ENCODE data around the gene PARP12.

PARP12 gene

DNA sequence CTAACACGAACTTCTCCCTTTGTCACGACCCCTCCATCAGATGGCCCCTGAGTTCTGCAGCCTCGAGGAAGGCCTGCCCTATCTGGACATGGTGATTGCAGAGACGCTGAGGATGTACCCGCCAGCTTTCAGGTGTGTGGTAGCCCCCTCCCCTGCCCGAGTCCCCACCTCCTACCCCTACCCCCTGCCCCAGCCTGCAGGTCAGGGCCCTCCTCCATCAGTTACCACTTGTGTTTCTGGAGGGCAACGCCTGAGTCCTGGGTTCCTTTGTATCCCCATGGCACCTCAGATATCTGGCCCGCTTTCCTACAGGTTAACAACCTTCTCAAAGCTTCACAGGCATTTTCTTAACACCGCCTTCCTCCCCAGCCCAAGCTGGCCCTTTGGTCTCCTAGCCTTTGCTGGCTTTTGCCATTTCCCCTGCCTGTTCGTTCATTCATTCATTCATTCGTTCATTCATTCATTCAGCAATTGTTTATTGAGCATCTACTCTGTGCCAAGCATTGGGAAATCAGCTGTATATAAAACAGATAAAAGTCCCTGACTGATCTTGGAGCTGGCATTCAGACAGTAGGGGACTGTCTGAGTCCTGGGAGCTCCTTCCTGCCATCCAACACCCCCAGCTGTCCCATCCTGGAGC lies 55.6 kb downstream of the PARP12 start:
- Histone ChIP-seq H3K79me2 (ENCODE audit: insufficient read depth, low read length) (no peaks in the 10 kb centered on the region), H3K9ac (ENCODE audit: low read depth, low read length) (no peak overlapping the region), H3K4me3 (ENCODE audit: low read depth in 1 of 2, low read length in 2 of 2) (no peak overlapping the region), H3K27ac (ENCODE audit: low read length) (no peak overlapping the region), H3K4me1 (ENCODE audit: insufficient read depth, low read length) (no peaks in the 10 kb centered on the region), H3K36me3 (ENCODE audit: insufficient read depth, low read length) (no peaks in the 10 kb centered on the region), H2AFZ (ENCODE audit: low read depth, low read length) (no peak overlapping the region), H3K27me3 (ENCODE audit: insufficient read depth, low read length, poor library complexity) (no peaks in the 10 kb centered on the region), H4K20me1 (ENCODE audit: insufficient read depth, low read length) (no peaks in the 10 kb centered on the region), H3K9me3 (ENCODE audit: insufficient read depth, low read length, severe bottlenecking) (no peaks in the 10 kb centered on the region), H3K4me2 (ENCODE audit: insufficient read depth, low read length) (no peak overlapping the region)
- ATAC-seq (ENCODE audit: insufficient read depth, low read depth) (no peak), DNase-seq (no peak)
- TF ChIP-seq EZH2 (IDR thresholded peaks at IDR 0.05; ENCODE audit: borderline replicate concordance, low read depth, low read length, severe bottlenecking) (no peak), CTCF (IDR thresholded peaks at IDR 0.05; ENCODE audit: borderline replicate concordance, extremely low read depth, low read length, poor library complexity, severe bottlenecking) (no peak)

DNA sequence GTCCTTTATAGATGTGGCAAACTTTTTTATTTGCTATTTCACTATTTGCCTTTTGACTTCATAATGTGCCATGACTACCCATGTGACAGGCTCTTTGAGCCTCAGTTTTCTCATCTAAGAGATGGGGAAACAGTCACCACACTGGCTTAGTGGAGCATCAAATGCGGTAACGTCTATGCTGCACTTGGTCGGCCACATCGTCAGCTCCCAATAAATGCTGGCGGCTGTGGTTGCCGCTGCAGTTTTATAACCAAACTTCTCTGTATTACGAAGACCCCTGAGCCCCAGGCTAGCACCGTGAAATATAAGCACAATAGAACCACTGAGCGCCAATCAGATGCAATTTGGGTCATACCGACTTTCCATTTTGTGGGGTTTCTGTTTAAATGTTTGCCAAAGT lies 56.2 kb downstream of the PARP12 start:
- Histone ChIP-seq H3K27ac (ENCODE audit: low read length) (no peak overlapping the region), H3K79me2 (ENCODE audit: insufficient read depth, low read length) (no peaks in the 10 kb centered on the region), H3K27me3 (ENCODE audit: insufficient read depth, low read length, poor library complexity) (no peaks in the 10 kb centered on the region), H2AFZ (ENCODE audit: low read depth, low read length) (no peak overlapping the region), H4K20me1 (ENCODE audit: insufficient read depth, low read length) (no peaks in the 10 kb centered on the region), H3K9ac (ENCODE audit: low read depth, low read length) (no peak overlapping the region), H3K4me2 (ENCODE audit: insufficient read depth, low read length) (no peak overlapping the region), H3K4me3 (ENCODE audit: low read depth in 1 of 2, low read length in 2 of 2) (no peak overlapping the region), H3K36me3 (ENCODE audit: insufficient read depth, low read length) (no peaks in the 10 kb centered on the region), H3K9me3 (ENCODE audit: insufficient read depth, low read length, severe bottlenecking) (no peaks in the 10 kb centered on the region), H3K4me1 (ENCODE audit: insufficient read depth, low read length) (no peaks in the 10 kb centered on the region)
- ATAC-seq (ENCODE audit: insufficient read depth, low read depth), result no peak
- no peak for TF ChIP-seq CTCF (IDR thresholded peaks at IDR 0.05; ENCODE audit: borderline replicate concordance, extremely low read depth, low read length, poor library complexity, severe bottlenecking)
- no peak for TF ChIP-seq EZH2 (IDR thresholded peaks at IDR 0.05; ENCODE audit: borderline replicate concordance, low read depth, low read length, severe bottlenecking)
- no peak for DNase-seq

GRCh38 chr7:140005754-140006503 lies 56.8 kb downstream of the PARP12 start:
- H3K36me3 ChIP-seq (ENCODE audit: insufficient read depth, low read length), result no peaks in the 10 kb centered on the region
- H3K27me3 ChIP-seq (ENCODE audit: insufficient read depth, low read length, poor library complexity), result no peaks in the 10 kb centered on the region
- ATAC-seq (ENCODE audit: insufficient read depth, low read depth), result no peak
- no peak overlapping the region for H3K27ac ChIP-seq (ENCODE audit: low read length)
- H3K79me2 ChIP-seq (ENCODE audit: insufficient read depth, low read length), result no peaks in the 10 kb centered on the region
- no peak overlapping the region for H2AFZ ChIP-seq (ENCODE audit: low read depth, low read length)
- DNase-seq, result no peak
- no peak overlapping the region for H3K4me2 ChIP-seq (ENCODE audit: insufficient read depth, low read length)
- H4K20me1 ChIP-seq (ENCODE audit: insufficient read depth, low read length), result no peaks in the 10 kb centered on the region
- TF ChIP-seq EZH2 (IDR thresholded peaks at IDR 0.05; ENCODE audit: borderline replicate concordance, low read depth, low read length, severe bottlenecking) (no peak), CTCF (IDR thresholded peaks at IDR 0.05; ENCODE audit: borderline replicate concordance, extremely low read depth, low read length, poor library complexity, severe bottlenecking) (peak; percentile 40)
- H3K9ac ChIP-seq (ENCODE audit: low read depth, low read length), result no peak overlapping the region
- no peaks in the 10 kb centered on the region for H3K9me3 ChIP-seq (ENCODE audit: insufficient read depth, low read length, severe bottlenecking)
- no peaks in the 10 kb centered on the region for H3K4me1 ChIP-seq (ENCODE audit: insufficient read depth, low read length)
- no peak overlapping the region for H3K4me3 ChIP-seq (ENCODE audit: low read depth in 1 of 2, low read length in 2 of 2)
